ENCODE results near the gene ASAP3. TPM values are rescaled to one million over a fixed set of nuclear protein-coding genes. Genes with fewer than 3 reads are reported as not detected.

Gene ASAP3
- total and polyA plus RNA-seq, 9 of the 15 experiments (the other 6 are each of a cell fraction or from before 2014, with no cell fraction given), result 1.7 to 31.2 (median 17.4) TPM

DNA sequence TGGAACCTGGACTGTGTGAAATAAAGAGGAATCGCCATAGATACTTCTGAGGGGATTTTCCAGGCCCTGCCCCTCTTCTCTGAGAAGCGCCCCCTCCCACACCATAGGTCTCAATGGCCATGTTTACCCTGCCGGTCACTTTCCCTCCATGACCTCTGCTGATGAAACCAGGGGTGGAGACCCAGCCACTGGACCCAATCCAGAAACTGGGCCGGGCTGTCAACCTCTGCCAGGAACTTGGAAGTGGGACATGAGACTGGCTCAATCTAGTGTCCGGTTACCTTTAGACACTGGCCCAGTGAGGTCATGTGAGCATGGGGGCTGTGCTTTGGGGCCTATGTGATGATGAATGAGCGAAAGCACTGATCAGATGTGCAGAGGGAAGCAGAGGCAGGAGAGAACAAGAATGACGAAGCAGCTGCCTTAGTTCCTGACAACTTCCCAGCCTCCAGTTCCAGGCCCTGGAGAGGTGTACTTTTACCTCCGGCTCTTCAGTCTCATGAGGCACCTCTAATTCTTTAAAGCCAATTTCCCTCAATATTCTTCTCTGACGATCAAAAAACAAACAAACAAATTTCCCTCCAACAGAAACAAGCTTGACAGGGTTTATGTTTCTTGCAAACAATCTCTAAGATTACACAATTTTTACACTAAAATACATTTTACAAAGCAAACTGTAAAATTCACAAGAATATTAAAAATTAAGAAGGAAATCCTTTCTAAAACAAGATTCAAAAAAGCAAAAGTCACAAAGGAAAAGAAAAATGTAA is 4.9 kb downstream of the ASAP3 start (continued):
- TF ChIP-seq SP2 (IDR thresholded peaks at IDR 0.05; ENCODE audit: extremely low read depth, low read depth, low read length, poor library complexity, severe bottlenecking) (no peak), TOE1 (IDR thresholded peaks at IDR 0.05; ENCODE audit: borderline replicate concordance) (peak; percentile 91), TOE1 (CRISPR knock-in tag; IDR thresholded peaks at IDR 0.05; ENCODE audit: borderline replicate concordance, low read depth) (no peak), ZNF274 (IDR thresholded peaks at IDR 0.05; ENCODE audit: borderline replicate concordance, low read depth, low read length) (no peak), ZNF707 (CRISPR knock-in tag; conservative IDR thresholded peaks at IDR 0.05) (no peak), ZNF253 (CRISPR knock-in tag; conservative IDR thresholded peaks at IDR 0.05) (no peak), TAF1 (IDR thresholded peaks at IDR 0.05; ENCODE audit: control insufficient read depth, extremely low read depth, insufficient read depth, low read length, severe bottlenecking) (peak; percentile 22), YY1 (IDR thresholded peaks at IDR 0.05; ENCODE audit: borderline replicate concordance in 1 of 3, control insufficient read depth in 1 of 3, extremely low read depth in 1 of 3, insufficient read depth in 3 of 3, insufficient read length in 1 of 3, insufficient replicate concordance in 2 of 3, low read depth in 1 of 3, low read length in 2 of 3) (peak in 1 of 3 experiments; percentile 22), ESRRA (IDR thresholded peaks at IDR 0.05; ENCODE audit: borderline replicate concordance, low read depth) (peak; percentile 87), MAFF (IDR thresholded peaks at IDR 0.05; ENCODE audit: low read length) (peak; percentile 17; the same call in 1 of the 2 replicates), DPF2 (IDR thresholded peaks at IDR 0.05) (peak; percentile 76), HMG20A (CRISPR knock-in tag; conservative IDR thresholded peaks at IDR 0.05) (no peak), HMGN3 (IDR thresholded peaks at IDR 0.05; ENCODE audit: borderline replicate concordance, extremely low read depth, insufficient read length, low read depth, low read length) (no peak), ZNF75A (CRISPR knock-in tag; IDR thresholded peaks at IDR 0.05) (peak; percentile 63; the same call in 1 of the 2 replicates), MXI1 (IDR thresholded peaks at IDR 0.05; ENCODE audit: low read depth, low read length) (no peak), ZNF146 (CRISPR knock-in tag; IDR thresholded peaks at IDR 0.05; ENCODE audit: unreplicated experiment) (no peak), TBL1XR1 (IDR thresholded peaks at IDR 0.05; ENCODE audit: low read length in 2 of 2) (no peak; a peak in 1 of 4 replicates), MCM5 (IDR thresholded peaks at IDR 0.05; ENCODE audit: low read depth) (no peak), ILF3 (IDR thresholded peaks at IDR 0.05; ENCODE audit: borderline replicate concordance) (no peak), NCOA6 (IDR thresholded peaks at IDR 0.05) (no peak)
- TF ChIP-seq, protein P1, sequence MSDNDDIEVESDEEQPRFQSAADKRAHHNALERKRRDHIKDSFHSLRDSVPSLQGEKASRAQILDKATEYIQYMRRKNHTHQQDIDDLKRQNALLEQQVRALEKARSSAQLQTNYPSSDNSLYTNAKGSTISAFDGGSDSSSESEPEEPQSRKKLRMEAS (CRISPR knock-in tag; IDR thresholded peaks at IDR 0.05), result no peak; the same call in 1 of the 2 replicates
- TF ChIP-seq, protein P2, sequence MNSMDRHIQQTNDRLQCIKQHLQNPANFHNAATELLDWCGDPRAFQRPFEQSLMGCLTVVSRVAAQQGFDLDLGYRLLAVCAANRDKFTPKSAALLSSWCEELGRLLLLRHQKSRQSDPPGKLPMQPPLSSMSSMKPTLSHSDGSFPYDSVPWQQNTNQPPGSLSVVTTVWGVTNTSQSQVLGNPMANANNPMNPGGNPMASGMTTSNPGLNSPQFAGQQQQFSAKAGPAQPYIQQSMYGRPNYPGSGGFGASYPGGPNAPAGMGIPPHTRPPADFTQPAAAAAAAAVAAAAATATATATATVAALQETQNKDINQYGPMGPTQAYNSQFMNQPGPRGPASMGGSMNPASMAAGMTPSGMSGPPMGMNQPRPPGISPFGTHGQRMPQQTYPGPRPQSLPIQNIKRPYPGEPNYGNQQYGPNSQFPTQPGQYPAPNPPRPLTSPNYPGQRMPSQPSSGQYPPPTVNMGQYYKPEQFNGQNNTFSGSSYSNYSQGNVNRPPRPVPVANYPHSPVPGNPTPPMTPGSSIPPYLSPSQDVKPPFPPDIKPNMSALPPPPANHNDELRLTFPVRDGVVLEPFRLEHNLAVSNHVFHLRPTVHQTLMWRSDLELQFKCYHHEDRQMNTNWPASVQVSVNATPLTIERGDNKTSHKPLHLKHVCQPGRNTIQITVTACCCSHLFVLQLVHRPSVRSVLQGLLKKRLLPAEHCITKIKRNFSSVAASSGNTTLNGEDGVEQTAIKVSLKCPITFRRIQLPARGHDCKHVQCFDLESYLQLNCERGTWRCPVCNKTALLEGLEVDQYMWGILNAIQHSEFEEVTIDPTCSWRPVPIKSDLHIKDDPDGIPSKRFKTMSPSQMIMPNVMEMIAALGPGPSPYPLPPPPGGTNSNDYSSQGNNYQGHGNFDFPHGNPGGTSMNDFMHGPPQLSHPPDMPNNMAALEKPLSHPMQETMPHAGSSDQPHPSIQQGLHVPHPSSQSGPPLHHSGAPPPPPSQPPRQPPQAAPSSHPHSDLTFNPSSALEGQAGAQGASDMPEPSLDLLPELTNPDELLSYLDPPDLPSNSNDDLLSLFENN (IDR thresholded peaks at IDR 0.05; ENCODE audit: low read depth in 2 of 2, low read length in 2 of 2), result 0 out of 4 replicates have a peak, but pooled peaks of 1 of the 2 experiments have one; percentile 39
- TF ChIP-seq, protein P3, sequence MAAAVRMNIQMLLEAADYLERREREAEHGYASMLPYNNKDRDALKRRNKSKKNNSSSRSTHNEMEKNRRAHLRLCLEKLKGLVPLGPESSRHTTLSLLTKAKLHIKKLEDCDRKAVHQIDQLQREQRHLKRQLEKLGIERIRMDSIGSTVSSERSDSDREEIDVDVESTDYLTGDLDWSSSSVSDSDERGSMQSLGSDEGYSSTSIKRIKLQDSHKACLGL (CRISPR knock-in tag; IDR thresholded peaks at IDR 0.05; ENCODE audit: borderline replicate concordance, poor library complexity, severe bottlenecking), result no peak
